G401.6 (cell line): ENCODE results near the gene PCK1.

Experiments
- FAIRE-seq: peaks from 2 replicates; lab custom pipeline; 2012; peaks lifted over from hg19 to GRCh38; lab: Jason Lieb, UNC

PCK1 gene

DNA sequence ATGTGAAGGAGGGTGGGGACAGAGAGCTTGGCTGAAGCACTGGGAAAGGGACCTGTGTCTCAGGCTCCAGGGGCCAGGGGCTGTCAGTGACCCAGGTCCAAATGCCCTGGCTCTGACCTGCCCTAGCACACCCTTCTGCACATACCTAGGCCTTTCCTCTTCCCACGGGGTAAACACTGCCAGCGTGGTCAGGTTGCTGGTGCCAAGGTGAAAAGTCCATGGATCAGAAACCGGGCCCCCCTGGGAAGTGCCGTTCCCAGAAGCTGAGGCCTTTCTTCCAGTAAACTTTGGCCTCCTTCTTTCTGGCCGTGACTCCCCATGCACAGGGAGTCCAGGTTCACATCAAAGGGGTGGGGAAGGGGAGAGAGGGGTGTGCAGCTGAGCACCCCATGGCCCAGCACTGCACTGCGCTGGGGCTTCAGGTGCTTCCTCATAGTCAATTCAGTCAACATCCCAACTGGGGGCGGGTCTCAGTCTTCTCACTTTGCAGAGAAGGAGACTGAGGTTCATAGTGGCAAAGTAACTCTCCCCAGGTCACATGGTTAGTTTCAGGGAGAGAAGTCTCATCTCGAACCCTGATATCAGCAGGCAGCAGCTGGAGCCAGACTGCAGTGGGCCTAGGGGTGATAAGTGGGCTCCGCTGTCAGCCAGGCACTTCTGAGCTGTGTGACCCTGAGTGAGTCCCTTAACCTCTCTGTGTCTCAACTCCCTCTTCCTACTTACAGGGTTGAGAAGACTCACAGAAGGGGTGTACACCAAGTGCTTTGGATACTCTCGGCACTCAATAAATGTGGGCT, 17.0 kb downstream of the PCK1 start:
- FAIRE-seq: no peak

DNA sequence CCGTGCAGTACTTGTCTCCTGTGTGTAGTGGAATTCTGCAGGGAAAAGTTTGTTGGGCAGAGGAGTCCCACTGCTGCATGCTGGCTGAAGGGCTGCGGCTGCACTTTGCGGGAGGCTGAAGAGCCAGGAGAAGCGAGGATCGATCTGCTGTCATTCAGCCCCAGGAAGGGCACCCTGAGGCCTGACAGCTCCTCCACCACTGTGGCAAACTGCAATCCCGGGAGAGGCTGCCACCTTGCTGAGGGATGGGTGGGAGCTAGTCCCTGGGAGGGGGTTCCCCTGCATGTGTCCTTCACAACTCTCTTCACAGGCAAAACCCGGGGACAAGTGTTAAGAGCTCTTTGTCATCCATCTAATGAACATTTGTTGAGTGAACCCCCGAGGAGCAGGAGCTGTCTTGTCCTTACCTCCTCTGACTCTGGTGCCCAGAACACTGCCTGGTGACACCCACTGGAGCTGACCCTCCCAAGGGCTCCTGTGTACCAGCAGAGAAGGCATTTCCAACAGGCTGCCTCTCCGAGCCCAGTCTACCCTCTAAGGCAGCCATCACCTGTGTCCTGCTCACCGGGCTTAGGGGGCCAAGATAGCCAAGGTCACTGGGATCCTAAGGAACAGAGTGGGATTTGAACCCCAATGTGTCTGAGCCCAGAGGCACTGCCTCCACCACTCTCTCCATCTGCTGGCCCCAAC, 17.7 kb downstream of the PCK1 start:
- FAIRE-seq: no peak

DNA sequence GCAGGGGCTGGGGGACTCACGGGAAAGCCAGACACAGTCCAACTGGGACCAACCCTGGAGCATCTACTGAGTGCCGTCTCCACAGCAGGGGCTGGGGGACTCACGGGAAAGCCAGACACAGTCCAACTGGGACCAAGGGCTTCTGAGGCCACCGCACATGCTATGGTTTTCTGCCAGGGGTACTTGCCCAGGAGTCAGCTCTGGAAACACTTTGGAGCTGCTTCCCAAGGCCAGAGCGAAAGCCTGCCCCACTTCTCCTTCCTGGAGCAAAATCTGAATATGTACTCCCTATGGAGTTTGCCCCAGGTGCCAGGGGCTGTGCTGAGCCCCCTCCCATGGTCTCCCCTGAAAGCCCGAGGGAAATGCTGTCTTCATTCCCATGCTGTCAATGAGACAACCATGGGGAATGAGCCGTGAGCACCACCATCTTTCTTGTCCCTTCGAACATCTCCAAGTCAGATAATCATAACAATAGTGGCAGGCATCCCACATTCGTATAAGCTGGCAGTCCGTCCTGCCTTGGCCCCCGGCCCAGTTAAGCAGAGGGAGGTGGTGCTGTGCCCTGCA, 18.5 kb downstream of the PCK1 start:
- no peak for FAIRE-seq

DNA sequence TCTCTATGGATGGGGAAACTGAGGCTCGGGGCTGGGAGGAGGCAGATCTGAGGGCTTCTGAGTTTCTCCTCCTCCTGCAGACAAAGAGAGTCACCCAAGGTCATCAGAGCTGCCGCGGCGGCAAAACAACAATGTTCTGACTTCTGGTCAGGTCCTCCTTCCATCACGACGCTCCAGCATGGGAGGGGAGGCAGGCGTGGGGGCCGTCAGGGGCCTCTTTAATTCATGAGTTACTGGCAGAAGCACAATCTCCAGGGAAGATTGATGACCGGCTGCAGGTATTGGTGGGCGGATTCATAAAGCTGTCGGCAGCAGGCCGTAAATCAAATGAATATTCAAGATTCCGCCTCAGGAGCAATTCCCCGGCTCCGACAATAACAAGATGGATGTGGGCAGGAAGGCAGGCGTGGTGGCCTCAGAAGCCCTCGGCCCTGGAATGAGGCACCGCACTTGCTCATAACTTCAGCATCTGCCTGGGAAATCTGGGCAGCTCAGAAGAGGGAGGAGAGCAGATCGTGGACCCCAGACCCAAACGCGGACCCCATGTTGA, 19.1 kb downstream of the PCK1 start:
- FAIRE-seq: no peak

DNA sequence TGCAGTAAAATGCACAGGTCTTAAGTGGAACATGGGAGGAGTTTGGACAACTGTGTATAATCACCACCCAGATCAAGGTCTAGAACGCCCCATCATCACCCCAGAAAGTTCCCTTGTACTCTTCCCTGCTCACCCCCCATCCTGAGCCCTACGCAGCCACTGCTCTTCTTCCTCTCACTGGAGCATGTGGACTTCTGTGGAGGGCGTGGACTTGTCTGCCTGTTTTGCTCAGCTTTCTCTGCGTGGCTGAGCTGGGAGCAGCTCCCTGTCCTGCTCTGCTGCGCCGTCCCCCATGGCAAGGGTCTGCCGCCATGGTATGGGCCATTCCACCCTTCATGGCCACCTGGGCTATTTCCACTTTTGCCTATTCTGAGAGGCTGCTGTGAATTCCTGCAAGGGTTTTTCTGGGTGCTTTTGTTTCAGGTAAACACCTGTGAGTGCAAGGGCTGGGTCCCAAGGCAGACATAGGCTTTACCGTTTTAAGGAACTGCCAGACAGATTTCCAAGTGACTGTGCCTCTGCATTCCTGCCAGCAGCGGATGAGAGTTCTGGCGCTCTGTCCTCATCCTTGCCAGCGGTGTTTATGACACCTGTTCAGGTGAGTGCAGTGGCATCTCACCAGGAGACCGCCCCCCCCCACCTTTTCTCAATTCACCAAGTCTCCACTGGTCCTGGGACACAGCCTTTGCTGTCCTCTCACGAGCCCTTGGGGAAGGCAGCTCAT, 19.7 kb downstream of the PCK1 start:
- FAIRE-seq: no peak

DNA sequence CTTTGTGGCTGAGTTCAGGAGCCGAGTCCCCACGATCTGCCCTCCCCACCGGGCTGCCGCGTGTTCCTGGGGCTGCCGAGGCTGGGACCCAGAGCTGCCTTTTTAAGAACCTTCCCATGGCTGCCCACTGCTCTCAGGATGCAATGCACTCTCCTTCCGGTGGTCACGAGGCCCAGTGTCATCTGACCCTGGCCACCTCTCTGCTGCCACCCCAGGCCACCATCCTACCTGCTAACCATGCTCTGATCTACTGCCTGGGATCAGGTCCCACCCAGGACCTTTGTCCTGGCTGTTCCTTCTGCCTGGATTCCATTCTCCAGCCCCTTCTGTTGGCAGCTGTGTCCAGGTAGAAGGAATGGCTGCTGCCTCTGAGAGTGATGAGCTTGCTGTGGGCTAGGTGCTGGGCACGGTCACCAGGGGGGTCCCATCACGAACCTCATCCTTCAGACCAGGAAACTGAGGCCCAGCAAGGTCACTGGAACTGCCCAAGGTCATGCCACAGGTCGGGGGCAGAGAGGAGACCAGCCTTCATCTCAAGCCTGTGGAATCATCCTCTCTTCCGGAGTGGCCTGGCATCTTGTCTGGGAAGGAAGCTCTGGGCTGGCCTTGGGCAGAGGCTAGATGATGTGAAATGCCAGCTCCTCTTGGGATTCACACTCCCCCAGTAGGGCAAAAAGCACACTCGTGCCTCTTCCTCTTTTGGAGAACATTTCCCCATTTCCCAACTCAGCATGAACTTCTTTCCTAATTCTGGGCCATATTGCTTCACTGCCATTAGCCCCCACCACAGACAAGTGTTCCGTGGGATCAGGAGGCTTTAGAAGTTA, 20.5 kb downstream of the PCK1 start:
- no peak for FAIRE-seq

DNA sequence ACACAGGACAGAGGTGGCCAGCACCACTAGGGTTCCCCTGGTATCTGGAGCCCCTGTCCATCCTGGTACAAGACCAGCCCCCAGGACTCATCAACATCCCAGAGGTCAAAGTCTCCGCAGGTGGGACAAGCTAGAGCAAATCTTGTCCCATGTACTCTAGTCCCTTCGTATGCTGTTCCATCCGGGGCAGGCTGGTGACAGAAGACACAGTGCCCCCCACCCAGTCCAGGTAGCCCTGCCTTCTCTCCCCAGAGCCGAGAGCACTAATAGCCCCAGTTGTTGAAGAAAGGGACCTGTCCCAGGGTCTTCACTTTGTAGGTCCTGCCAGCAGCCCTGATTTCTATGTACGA, 21.1 kb downstream of the PCK1 start:
- FAIRE-seq: no peak

DNA sequence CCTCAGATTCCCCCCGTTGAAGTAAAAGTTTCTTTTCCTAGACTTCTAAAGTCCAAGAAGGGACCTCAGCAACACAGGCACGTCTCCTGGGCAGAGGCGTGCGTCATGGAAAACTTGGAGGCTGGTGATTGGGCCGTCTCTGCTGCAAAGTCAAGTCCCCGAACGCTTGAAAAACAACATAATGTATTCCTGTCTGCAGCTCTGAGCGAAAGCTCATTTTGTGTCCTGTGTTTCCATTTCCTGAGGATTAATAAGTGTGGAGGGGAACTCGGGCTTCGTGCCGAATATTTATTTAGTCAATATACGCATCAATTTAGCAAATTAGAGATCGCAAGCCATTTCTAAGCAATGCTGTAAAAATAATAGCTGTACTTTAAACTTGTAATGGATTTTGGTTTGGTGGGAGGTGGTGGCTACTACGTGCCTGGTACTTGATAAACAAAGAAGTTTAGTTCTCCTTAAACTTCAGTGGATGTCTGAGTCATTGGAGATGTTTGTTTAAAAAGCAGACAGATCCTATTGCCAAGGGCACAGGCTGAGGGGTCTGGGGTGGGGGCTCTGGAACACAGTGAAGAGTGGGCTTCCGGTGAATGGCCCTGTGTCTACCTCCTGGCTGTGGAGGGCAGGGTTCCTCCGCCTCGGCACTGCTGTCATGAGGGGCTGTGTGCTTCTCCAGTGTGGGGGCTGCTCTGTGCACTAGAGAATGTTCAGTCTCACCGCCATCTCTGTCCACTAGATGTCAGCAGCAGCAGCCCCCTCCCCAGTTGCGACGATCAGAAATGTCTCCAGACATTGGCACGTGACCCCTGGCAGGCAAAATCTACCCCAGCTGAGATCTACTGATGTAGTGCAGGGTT, 21.8 kb downstream of the PCK1 start:
- FAIRE-seq: no peak

DNA sequence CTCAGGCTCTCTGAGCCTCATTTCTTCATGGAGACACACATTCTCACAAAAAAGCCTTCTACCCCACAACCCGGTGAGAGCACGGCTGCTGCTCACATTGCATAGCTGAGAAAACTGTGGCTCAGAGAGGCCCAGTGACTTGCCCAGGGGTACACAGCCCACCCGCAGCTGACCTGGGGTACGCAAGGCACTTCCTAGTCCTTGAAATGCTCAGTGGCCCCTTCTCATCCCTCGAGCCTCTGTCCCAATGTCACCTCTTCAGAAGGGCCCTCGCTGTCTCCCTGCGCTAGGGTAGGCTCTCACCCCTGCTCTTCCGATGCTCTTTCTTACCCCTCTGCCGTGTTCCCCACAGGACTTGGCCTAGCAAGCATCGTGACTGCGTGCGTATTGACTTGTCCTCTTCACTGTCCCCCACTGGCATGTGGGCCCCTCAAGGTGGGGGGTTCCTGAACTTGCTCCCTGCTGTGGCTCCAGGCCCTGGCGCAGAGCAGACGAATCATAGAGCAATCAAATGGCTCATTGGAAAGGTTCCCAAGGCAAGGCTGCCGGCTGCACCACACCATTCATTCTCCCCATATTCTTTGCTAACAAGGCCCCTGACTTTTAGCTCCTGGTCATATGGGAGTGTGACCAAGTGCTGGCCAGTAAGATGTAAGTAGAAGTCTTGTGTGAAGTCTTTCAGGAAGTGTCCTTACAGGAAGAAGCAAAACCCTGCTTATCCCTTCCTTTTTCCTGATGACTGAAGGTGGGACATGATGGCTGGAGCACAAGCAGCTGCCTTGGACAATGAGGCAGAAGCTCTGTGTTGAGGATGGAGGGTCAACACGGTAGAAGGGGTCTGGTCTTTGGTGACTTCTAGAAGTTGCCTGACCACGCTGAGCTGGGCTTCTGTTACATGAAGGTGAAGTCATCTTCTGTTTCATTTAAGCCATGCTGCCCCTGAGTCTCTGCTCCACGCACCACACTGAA, 22.7 kb downstream of the PCK1 start:
- no peak for FAIRE-seq

DNA sequence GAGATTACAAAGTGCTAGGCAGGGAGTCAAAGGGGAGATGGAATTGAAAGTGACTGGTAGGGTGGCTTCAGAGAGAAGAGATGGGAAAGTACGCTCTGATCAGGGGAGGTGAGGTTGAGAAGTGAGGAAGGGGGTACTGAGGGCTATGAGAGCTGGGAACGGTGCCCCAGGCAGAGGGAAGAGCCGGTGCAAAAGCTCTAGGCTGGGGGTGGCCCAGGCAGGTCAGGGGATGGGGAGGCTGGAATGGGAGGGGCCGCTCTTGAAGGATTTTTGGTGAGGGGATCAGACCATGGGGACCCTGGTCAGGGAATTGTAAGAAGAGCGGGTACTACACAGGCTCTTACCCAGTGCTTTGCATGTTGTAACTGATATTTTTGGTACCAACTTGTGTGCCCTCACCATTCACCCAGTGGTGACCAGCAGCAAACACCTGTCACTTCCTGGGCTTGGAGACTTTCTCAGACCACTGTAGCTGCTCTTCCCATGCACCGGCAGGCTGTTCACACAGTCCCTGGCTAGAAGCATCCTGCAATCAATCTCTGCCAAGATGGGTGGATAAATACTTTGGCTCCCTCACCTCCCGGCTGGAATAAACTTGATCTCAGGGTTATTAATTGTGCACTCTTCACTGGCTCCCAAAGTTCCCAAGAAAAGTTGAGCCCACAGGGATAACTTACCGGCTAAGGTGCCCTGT, 24.0 kb downstream of the PCK1 start:
- FAIRE-seq: no peak

DNA sequence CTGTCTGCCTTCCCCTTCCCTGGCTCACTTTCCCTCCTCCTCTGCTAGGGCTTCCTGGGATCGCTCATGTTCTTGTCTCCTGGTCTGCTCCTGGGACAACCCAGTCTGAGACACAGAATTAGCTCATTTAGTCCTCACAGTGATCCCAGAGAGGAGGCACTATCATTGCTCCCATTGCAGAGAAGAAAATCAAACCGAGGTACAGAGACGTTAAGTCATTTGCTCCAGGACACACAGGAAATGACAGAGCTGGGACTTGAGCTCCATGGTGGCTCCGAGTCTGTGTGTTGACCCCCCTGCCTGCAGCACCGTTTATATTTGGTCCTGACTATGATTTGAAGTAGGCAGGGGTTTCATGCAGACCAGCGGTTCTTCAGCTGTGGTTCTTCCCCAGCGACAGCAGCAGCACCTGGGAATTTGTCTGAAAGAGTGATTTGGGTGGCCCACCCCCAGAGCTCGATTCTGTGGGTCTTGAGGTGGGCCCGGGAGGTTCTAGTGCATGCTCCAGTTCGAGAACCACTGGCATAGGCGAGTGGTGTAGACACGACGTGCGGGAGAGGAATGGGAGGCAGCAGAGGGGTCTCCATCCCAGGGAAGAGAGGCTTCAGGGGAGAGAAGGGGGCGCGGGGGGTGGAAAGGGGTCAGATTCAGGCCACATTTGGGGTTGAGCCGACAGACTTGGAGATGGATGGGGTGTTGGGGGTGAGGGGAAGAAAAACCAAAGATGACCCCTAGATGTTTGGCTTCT, 24.7 kb downstream of the PCK1 start:
- no peak for FAIRE-seq

DNA sequence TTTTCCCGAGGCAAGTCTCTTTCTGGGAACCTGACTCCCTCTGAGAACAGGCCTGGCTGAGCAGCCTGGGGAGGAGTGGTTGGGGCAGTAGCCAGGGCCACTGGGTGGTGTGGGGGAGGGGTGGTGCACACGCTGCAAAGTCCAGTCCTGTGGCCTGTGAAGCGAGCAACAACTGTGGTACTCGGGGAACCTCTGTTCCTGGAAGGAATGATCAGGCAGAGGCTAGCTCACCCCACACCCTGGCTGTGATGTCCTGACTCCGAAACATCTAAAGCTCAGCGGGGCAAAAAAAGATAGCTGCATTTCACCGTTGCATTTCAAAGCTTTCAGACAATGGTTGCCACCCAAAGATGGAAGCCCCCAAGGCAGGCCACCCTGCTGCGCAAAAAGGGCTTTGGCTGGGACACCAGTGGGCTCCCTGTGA, 25.5 kb downstream of the PCK1 start:
- FAIRE-seq: no peak

DNA sequence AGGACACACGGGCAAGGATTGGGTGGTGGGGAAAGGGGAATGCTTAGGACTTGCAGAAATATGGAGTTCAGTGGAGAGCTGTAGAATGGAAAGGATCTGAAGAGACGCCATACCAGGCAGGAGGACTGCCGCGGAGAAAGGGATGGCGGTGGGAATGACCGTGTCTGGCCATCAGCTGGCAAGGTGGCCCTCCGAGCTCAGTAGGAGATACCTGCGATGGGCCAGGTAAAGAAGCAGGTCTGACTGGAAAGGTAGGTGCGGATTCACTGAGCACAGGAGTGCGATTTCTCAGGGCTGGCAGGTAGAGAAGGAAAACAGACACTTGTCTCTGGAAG, 26.0 kb downstream of the PCK1 start:
- no peak for FAIRE-seq

DNA sequence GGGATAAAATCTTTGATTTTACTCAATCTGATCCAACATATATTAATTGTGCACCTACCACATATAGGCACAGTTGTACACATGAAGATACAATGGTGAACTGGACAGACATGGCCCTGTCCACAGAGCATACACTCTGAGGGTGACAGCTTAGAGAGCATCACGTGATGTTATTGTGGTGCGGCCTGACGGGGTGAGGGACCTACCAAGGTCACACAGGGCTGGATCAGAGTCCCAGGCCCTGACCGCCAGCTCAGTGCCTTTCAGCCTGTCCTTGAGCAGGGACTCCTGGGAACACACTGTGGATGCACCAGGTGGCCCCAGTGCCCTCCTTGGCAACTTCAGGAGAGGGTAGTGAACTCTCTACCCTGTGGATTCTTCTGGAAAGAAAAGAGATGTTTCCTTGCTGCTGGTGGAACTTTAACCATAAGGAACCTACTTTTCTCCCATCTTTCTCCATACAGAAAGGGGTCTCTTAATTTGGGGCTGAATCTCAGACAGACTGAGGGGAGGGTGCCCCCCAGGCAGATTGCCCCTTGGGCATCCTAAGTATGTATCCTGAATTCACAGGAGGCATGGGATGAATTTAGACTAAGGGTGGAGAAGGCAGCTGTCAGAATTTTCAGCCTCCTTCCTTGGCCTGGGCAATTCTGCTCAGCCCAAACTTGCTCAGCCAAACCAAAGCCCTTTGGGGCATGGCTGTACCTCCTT, 26.5 kb downstream of the PCK1 start:
- FAIRE-seq: no peak

DNA sequence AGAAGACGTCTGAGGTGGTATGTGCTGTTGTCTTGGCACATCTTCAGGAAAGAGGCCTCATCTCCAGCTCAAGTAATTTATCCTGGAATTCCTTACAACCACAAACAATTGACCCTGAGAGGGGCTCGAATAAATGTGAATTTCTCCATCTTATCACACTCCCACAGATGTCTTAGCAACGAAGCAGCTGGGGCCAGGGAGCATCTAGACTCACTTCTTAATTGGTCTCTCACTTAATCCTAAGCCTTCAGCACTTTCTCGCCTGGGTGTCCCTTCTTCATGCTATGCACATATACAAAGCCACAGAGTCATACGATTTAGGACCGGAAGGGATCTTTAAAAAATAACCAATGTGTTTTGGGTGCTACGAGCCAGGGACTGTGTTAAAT, 27.1 kb downstream of the PCK1 start:
- no peak for FAIRE-seq

DNA sequence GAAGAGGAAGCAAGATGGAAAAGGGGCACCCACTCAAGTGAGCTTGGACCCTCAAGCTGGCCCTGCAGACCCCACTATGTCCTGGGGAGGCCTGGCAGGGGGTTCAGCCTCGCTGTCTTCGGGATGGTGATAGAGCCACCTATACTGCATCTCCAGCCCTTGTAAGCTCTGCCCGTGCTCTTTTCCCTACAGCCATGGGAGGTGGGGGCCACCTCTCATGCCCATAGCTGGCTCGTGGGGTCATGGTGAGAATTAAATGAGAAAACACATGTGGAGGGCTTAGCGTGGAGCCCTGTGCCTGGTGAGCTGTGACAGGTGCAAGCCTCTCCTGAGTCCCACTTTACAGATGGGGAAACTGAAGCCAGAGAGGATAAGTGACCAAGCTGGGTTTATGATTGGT, 27.7 kb downstream of the PCK1 start:
- FAIRE-seq: no peak

DNA sequence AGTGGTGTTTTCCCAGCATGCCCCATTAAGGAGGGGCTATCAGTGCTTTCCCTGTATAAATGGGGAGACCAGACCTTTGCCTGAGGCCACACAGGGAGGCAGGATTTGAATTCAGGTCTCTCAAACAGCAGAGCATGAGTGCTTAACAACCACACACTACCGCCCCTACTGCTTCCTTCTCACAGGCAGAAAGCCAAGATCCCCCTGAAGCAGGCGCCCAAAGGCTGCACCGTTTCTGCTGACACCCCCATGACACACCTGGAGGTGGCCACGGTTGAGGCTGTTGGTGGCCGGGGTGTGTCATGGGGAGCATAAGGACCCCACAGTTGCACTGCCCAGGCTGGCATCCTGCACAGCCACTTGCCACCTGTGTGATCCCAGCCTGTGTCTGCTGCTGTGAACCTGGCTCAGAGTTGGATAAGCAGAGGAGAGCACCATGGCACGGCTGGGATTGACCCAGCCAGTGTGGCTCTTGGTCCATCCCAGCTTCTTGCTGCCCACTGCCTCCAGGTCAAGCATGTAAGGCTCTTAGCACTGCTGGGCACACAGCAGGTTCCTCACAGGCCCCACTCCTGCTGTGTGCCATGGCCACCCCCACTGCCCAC, 28.3 kb downstream of the PCK1 start:
- no peak for FAIRE-seq
